GM12878 (cell line): ENCODE measurements around the gene CCSER1. TPM values are rescaled to one million over a fixed set of nuclear protein-coding genes. Genes with fewer than 3 reads are reported as not detected.

Source experiments
- ATAC-seq: fragments of 200-7000 bp; cut with Tn5 transposase; 3 replicates; pipeline ENCODE4 v1.9.1; 2020; ENCODE audit warnings: mild to moderate bottlenecking, moderate library complexity
- BruUV-seq: library from RNA; stranded (reverse); fragments of 400-500 nt; replicated peaks from 2 replicates; lab custom pipeline; 2021; lab: Mats Ljungman, UMichigan
- CTCF ChIA-PET: fragments of 300-600 bp; sonication (Branson Sonifier 250); formaldehyde crosslinking; extraction: SDS; loops from one replicate; lab custom pipeline; 2021; ENCODE audit warnings: inconsistent platforms; lab: Yijun Ruan, JAX
- POLR2A ChIA-PET: fragments of 350-600 bp; formaldehyde crosslinking; extraction: SDS; loops from one replicate; lab custom pipeline; 2021; ENCODE audit warnings: inconsistent platforms; lab: Charles Lee
- RAD21 ChIA-PET: fragments of 300-600 bp; sonication (Branson Sonifier 250); formaldehyde crosslinking; loops from one replicate; lab custom pipeline; 2023; ENCODE audit warnings: antibody characterized with exemption; ENCODE audit not compliant: unreplicated experiment; lab: Charles Lee
- SMC1A ChIA-PET: fragments of 300-600 bp; sonication (Branson Sonifier 250); formaldehyde crosslinking; loops from one replicate; lab custom pipeline; 2023; ENCODE audit not compliant: unreplicated experiment, uncharacterized antibody; lab: Charles Lee
- DNase-seq: peaks from one replicate; pipeline ENCODE4 v3.0.0-alpha.2; 2011; ENCODE audit warnings: low read depth, low spot score
- FAIRE-seq: peaks from 3 replicates; lab custom pipeline; 2011; peaks lifted over from hg19 to GRCh38; lab: Jason Lieb, UNC
- H2AFZ ChIP-seq: 2 replicates; pipeline ENCODE4 v1.6.0; 2011; ENCODE audit warnings: low read depth, low read length, control low read depth; ENCODE audit not compliant: control insufficient read depth
- H3K27ac ChIP-seq: 2 replicates; pipeline ENCODE4 v1.5.1; 2011; ENCODE audit warnings: control low read depth; ENCODE audit not compliant: control insufficient read depth, insufficient read depth
- H3K27me3 ChIP-seq, 2 experiments: replicated peaks in 1 of 2; 2 replicates each; pipeline versions ENCODE4 v1.6.0 to v1.6.1; 2011; ENCODE audit warnings: low read length in 1 of 2; ENCODE audit not compliant: control insufficient read depth in 2 of 2, insufficient read depth in 2 of 2
- H3K36me3 ChIP-seq, 2 experiments: 2 replicates each; pipeline ENCODE4 v1.5.1; 2011; ENCODE audit warnings: low read length in 1 of 2; ENCODE audit not compliant: control insufficient read depth in 2 of 2, insufficient read depth in 2 of 2
- H3K4me1 ChIP-seq: 2 replicates; pipeline ENCODE4 v1.6.1; 2011; ENCODE audit warnings: mild to moderate bottlenecking, low read length, moderate library complexity, mixed read lengths; ENCODE audit not compliant: control insufficient read depth, insufficient read depth
- H3K4me2 ChIP-seq: 2 replicates; pipeline ENCODE4 v1.6.0; 2011; ENCODE audit warnings: control low read depth; ENCODE audit not compliant: control insufficient read depth, insufficient read depth
- H3K4me3 ChIP-seq: fragments of 200-600 bp; sonication (generic); 2 replicates; pipeline ENCODE4 v1.5.1; 2016
- H3K79me2 ChIP-seq: 2 replicates; pipeline ENCODE4 v1.6.0; 2011; ENCODE audit warnings: low read length; ENCODE audit not compliant: control insufficient read depth, insufficient read depth
- H3K9ac ChIP-seq: 2 replicates; pipeline ENCODE4 v1.8.0; 2011; ENCODE audit warnings: low read length, control low read depth, mixed read lengths; ENCODE audit not compliant: control insufficient read depth, insufficient read depth
- H3K9me3 ChIP-seq: replicated peaks from 3 replicates; pipeline ENCODE4 v1.5.1; 2011; ENCODE audit warnings: mild to moderate bottlenecking, low read length; ENCODE audit not compliant: control insufficient read depth, insufficient read depth
- H4K20me1 ChIP-seq: 2 replicates; pipeline ENCODE4 v1.6.0; 2011; ENCODE audit not compliant: control insufficient read depth, insufficient read depth
- ASH2L ChIP-seq: fragments of 300-600, 200-600 bp; sonication (generic); IDR thresholded peaks from 2 replicates; pipeline ENCODE4 v1.6.1; 2017; ENCODE audit warnings: low read depth, mild to moderate bottlenecking, borderline replicate concordance
- BCL11A ChIP-seq: IDR thresholded peaks from 2 replicates; pipeline ENCODE4 v1.6.1; 2011; ENCODE audit warnings: low read depth, low read length
- CREB1 ChIP-seq: IDR thresholded peaks from 2 replicates; pipeline ENCODE4 v1.6.1; 2012; ENCODE audit warnings: low read depth, mild to moderate bottlenecking, inconsistent platforms
- GATAD2B ChIP-seq: fragments of 450-650 bp; conservative IDR thresholded peaks from 2 replicates; pipeline ENCODE4 v1.6.1; 2017; ENCODE audit warnings: low read depth, mild to moderate bottlenecking, moderate library complexity
- MLLT1 ChIP-seq: fragments of 450-650 bp; IDR thresholded peaks from 2 replicates; pipeline ENCODE4 v1.6.1; 2016; ENCODE audit warnings: mild to moderate bottlenecking
- PML ChIP-seq: IDR thresholded peaks from 2 replicates; pipeline ENCODE4 v1.6.1; 2012; ENCODE audit warnings: low read length, inconsistent platforms
- SMAD1 ChIP-seq: fragments of 450-650 bp; IDR thresholded peaks from 2 replicates; pipeline ENCODE4 v1.6.1; 2018; ENCODE audit warnings: mild to moderate bottlenecking, low read depth; ENCODE audit not compliant: partially characterized antibody
- SRF ChIP-seq, 2 experiments: IDR thresholded peaks; 2 replicates each; pipeline ENCODE4 v1.6.1; 2011; ENCODE audit warnings: low read depth in 2 of 2, low read length in 2 of 2, mild to moderate bottlenecking in 1 of 2, moderate library complexity in 1 of 2
- TCF3 ChIP-seq: IDR thresholded peaks from 2 replicates; pipeline ENCODE4 v1.6.1; 2012; ENCODE audit warnings: low read depth, mild to moderate bottlenecking, low read length, borderline replicate concordance; ENCODE audit not compliant: insufficient read depth
- WRNIP1 ChIP-seq: IDR thresholded peaks from 2 replicates; pipeline ENCODE4 v1.6.1; 2011; ENCODE audit warnings: low read depth, low read length, improper control_type of control experiment, borderline replicate concordance
- ZBED1 ChIP-seq: IDR thresholded peaks from 2 replicates; pipeline ENCODE4 v1.6.1; 2016; ENCODE audit warnings: borderline replicate concordance
- WGBS: methylation state at CpG from one replicate; pipeline ENCODE4 v1.1.6; 2016; ENCODE audit warnings: low lambda C conversion rate; ENCODE audit not compliant: insufficient replicate concordance, insufficient coverage; ENCODE audit errors: missing lambda C conversion rate; 5-methylcytosine and 5-hydroxymethylcytosine counted together
- in situ Hi-C: fragments of 300-500 bp; cut with MboI; formaldehyde crosslinking; loops from 9 replicates; pipeline ENCODE4 v1.14.3; 2018; ENCODE audit warnings: mixed read lengths
- intact Hi-C: fragments of 100-400 bp; cut with micrococcal nuclease; formaldehyde crosslinking; loops from one replicate; pipeline ENCODE4 v1.14.2; 2022; ENCODE audit not compliant: unreplicated experiment
- polyA plus RNA-seq, 11 experiments: library from polyadenylated mRNA; depleted of rRNA in 4 of 11; unstranded in 6 of 11; stranded (reverse) in 5 of 11; fragments of >200 nt; fragmentation: Nextera tagmentation in 4 of 11; fragmentation: Illumina TruSeq in 1 of 11; extraction: Ambion mirVana in 4 of 11; extraction: Trizol in 1 of 11; gene quantifications; 1 replicate in 1 of 11; 2 replicates in 10 of 11; pipeline versions ENCODE4 v1.2.1 to v1.2.3, GENCODE V29; 2011 to 2016; ENCODE audit warnings: inconsistent platforms in 2 of 11, missing spikeins in 2 of 11, low read depth in 1 of 11
- total RNA-seq, 4 experiments: library from RNA; depleted of rRNA in 3 of 4; stranded (reverse); fragments of >200 nt in 3 of 4; fragmentation: Illumina TruSeq in 1 of 4; extraction: Trizol in 1 of 4; gene quantifications; 2 replicates each; pipeline versions ENCODE4 v1.2.1 to v1.2.3, GENCODE V29; 2013 to 2021

Gene CCSER1
- total and polyA plus RNA-seq, 10 of the 15 experiments (the other 5 are each of a cell fraction or from before 2014, with no cell fraction given), result 0.22 to 2.7 (median 1.0) TPM

DNA sequence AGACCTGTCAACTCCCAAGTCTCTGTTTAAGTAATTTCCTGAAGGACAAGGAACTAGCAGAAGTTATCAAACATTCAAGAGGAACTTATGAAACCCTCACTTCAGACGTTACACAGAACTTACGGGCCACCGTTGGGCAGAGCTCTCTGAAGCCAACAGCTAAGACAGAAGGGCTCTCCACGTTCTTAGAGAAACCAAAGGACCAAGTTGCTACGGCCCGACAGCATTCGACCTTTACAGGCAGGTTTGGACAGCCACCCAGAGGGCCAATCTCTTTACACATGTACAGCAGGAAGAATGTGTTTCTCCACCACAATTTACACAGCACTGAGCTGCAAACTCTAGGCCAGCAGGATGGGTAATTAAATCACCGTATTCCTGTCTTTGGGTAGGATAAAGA lies 1471.5 kb downstream of the CCSER1 start:
- POLR2A ChIA-PET, result no interaction called here
- RAD21 ChIA-PET, result no interaction called here
- H3K9ac ChIP-seq, result no peak overlapping the region
- no peak for FAIRE-seq
- no peaks in the 10 kb centered on the region for H3K79me2 ChIP-seq
- intact Hi-C loops, result no loop called here
- CTCF ChIA-PET, result no interaction called here
- no peaks in the 10 kb centered on the region for H3K4me1 ChIP-seq
- H4K20me1 ChIP-seq, result no peaks in the 10 kb centered on the region
- H2AFZ ChIP-seq, result no peak overlapping the region
- no peaks in the 10 kb centered on the region for H3K27me3 ChIP-seq
- SMC1A ChIA-PET, result interaction anchor here (0.6 kb wide), 1 partner anchor 91 kb away, joined by 3 read pairs; no protein-coding TSS in a partner anchor
- no peak for ATAC-seq
- no peak overlapping the region for H3K4me3 ChIP-seq
- no peak for DNase-seq
- WGBS, result 39% methylated on average over 8 of the region's 8 CpGs
- no peak overlapping the region for H3K4me2 ChIP-seq
- H3K9me3 ChIP-seq, result no peaks in the 10 kb centered on the region
- no TSS peak for BruUV-seq
- H3K36me3 ChIP-seq, result no peaks in the 10 kb centered on the region
- in situ Hi-C loops, result no loop called here
- H3K27ac ChIP-seq, result no peak overlapping the region
- TF ChIP-seq GATAD2B (no peak), WRNIP1 (no peak), CREB1 (no peak), TCF3 (no peak), ASH2L (no peak), SMAD1 (no peak), SRF (IDR thresholded peaks at IDR 0.05; ENCODE audit: low read depth in 2 of 2, low read length in 2 of 2) (no peak), PML (no peak), ZBED1 (no peak), BCL11A (no peak), MLLT1 (no peak)
